Measurements from ENCODE around the gene SNTG2. TPM values are rescaled to one million over a fixed set of nuclear protein-coding genes. Genes with fewer than 3 reads are reported as not detected.

Gene SNTG2
- total RNA-seq, 1 donor from 2014 or later, result 1.9 TPM

DNA sequence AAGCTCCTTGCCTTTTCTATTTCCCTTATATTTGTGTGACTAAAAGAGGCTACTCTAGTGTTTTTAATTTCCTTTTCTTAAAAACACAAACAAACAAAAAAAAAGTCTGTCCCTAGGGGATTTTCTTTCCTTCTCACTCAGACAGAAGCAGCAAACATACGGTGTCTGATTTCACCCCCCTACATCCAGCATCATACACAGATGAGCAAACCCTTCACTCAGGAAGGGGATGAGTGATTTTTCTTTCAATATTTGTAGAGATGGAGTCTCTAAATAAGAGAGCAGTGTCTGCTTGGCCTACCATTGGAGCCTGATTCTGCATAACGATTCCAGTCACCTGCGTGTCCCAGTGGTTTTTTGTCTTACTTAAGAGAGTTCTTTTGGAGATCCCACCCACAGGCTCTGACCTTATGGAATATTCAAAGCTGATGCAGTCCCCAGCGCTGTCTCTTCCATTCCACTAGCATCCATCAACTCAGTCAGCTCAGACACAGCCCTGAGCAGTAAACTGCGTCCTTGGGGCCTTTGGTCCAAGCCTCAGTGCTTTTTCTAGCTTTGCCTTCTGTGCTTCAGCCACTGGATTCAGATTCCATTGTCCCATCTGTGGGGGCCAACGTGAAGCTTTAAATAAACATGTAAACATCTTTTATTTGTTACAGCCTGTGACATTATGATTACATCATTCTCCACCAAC is 410.1 kb downstream of the SNTG2 start:
- Histone ChIP-seq H3K27me3 (ENCODE audit: insufficient read depth, low read length) (no peaks in the 10 kb centered on the region), H3K9ac (ENCODE audit: low read length) (no peak overlapping the region), H3K9me3 (ENCODE audit: insufficient read depth, low read depth, low read length) (peaks cover 5% of the 10 kb centered on the region), H3K36me3 (ENCODE audit: insufficient read depth, low read length) (no peaks in the 10 kb centered on the region), H3K27ac (ENCODE audit: low read depth, low read length) (no peak overlapping the region), H3K4me2 (ENCODE audit: low read length) (no peak overlapping the region), H3K4me3 (ENCODE audit: insufficient read depth, low read depth, low read length) (no peak overlapping the region), H4K20me1 (ENCODE audit: insufficient read depth, low read length) (no peaks in the 10 kb centered on the region), H2AFZ (ENCODE audit: low read depth, low read length) (no peak overlapping the region), H3K79me2 (ENCODE audit: insufficient read depth, low read length) (no peaks in the 10 kb centered on the region), H3K4me1 (ENCODE audit: insufficient read depth, low read length) (no peaks in the 10 kb centered on the region)
- Mint-ChIP-seq H3K9me3 (ENCODE audit: unreplicated experiment) (peaks cover 2% of the 10 kb centered on the region), H3K36me3 (ENCODE audit: low read depth, unreplicated experiment) (no peaks in the 10 kb centered on the region), H3K27me3 (ENCODE audit: low read depth, unreplicated experiment) (no peaks in the 10 kb centered on the region), H3K4me1 (ENCODE audit: low read depth, unreplicated experiment) (no peaks in the 10 kb centered on the region), H3K27ac (ENCODE audit: unreplicated experiment) (no peak overlapping the region), H3K4me3 (ENCODE audit: unreplicated experiment) (no peak overlapping the region)
- DNase-seq (ENCODE audit: low read depth) (no peak), FAIRE-seq (no peak)
- TF ChIP-seq, protein P1, sequence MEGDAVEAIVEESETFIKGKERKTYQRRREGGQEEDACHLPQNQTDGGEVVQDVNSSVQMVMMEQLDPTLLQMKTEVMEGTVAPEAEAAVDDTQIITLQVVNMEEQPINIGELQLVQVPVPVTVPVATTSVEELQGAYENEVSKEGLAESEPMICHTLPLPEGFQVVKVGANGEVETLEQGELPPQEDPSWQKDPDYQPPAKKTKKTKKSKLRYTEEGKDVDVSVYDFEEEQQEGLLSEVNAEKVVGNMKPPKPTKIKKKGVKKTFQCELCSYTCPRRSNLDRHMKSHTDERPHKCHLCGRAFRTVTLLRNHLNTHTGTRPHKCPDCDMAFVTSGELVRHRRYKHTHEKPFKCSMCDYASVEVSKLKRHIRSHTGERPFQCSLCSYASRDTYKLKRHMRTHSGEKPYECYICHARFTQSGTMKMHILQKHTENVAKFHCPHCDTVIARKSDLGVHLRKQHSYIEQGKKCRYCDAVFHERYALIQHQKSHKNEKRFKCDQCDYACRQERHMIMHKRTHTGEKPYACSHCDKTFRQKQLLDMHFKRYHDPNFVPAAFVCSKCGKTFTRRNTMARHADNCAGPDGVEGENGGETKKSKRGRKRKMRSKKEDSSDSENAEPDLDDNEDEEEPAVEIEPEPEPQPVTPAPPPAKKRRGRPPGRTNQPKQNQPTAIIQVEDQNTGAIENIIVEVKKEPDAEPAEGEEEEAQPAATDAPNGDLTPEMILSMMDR (IDR thresholded peaks at IDR 0.05; ENCODE audit: insufficient read depth, low read depth, low read length), result no peak
- no peak for TF ChIP-seq EZH2 (IDR thresholded peaks at IDR 0.05; ENCODE audit: insufficient read depth, low read length)

GRCh38 chr2:1363367-1363766 is 412.7 kb downstream of the SNTG2 start:
- Histone ChIP-seq H3K4me1 (ENCODE audit: insufficient read depth, low read length) (no peaks in the 10 kb centered on the region), H3K79me2 (ENCODE audit: insufficient read depth, low read length) (no peaks in the 10 kb centered on the region), H3K9me3 (ENCODE audit: insufficient read depth, low read depth, low read length) (peaks cover 5% of the 10 kb centered on the region), H2AFZ (ENCODE audit: low read depth, low read length) (no peak overlapping the region), H3K9ac (ENCODE audit: low read length) (no peak overlapping the region), H3K27me3 (ENCODE audit: insufficient read depth, low read length) (no peaks in the 10 kb centered on the region), H3K27ac (ENCODE audit: low read depth, low read length) (no peak overlapping the region), H3K4me2 (ENCODE audit: low read length) (no peak overlapping the region), H3K36me3 (ENCODE audit: insufficient read depth, low read length) (no peaks in the 10 kb centered on the region), H4K20me1 (ENCODE audit: insufficient read depth, low read length) (no peaks in the 10 kb centered on the region), H3K4me3 (ENCODE audit: insufficient read depth, low read depth, low read length) (no peak overlapping the region)
- no peaks in the 10 kb centered on the region for H3K27me3 Mint-ChIP-seq (ENCODE audit: low read depth, unreplicated experiment)
- no peaks in the 10 kb centered on the region for H3K36me3 Mint-ChIP-seq (ENCODE audit: low read depth, unreplicated experiment)
- DNase-seq (ENCODE audit: low read depth) (no peak), FAIRE-seq (no peak)
- H3K4me3 Mint-ChIP-seq (ENCODE audit: unreplicated experiment), result no peak overlapping the region
- no peak overlapping the region for H3K27ac Mint-ChIP-seq (ENCODE audit: unreplicated experiment)
- TF ChIP-seq EZH2 (IDR thresholded peaks at IDR 0.05; ENCODE audit: insufficient read depth, low read length), result no peak
- peaks cover 2% of the 10 kb centered on the region for H3K9me3 Mint-ChIP-seq (ENCODE audit: unreplicated experiment)
- H3K4me1 Mint-ChIP-seq (ENCODE audit: low read depth, unreplicated experiment), result no peaks in the 10 kb centered on the region

- DNase-seq (ENCODE audit: low read depth) (no peak), FAIRE-seq (no peak)
- Histone ChIP-seq H3K9ac (ENCODE audit: low read length) (no peak overlapping the region), H3K79me2 (ENCODE audit: insufficient read depth, low read length) (no peaks in the 10 kb centered on the region), H3K4me1 (ENCODE audit: insufficient read depth, low read length) (no peaks in the 10 kb centered on the region), H3K4me3 (ENCODE audit: insufficient read depth, low read depth, low read length) (no peak overlapping the region), H4K20me1 (ENCODE audit: insufficient read depth, low read length) (no peaks in the 10 kb centered on the region), H3K36me3 (ENCODE audit: insufficient read depth, low read length) (no peaks in the 10 kb centered on the region), H2AFZ (ENCODE audit: low read depth, low read length) (no peak overlapping the region), H3K4me2 (ENCODE audit: low read length) (no peak overlapping the region), H3K27ac (ENCODE audit: low read depth, low read length) (no peak overlapping the region), H3K9me3 (ENCODE audit: insufficient read depth, low read depth, low read length) (peaks cover 8% of the 10 kb centered on the region), H3K27me3 (ENCODE audit: insufficient read depth, low read length) (no peaks in the 10 kb centered on the region)
- Mint-ChIP-seq H3K27me3 (ENCODE audit: low read depth, unreplicated experiment) (peaks cover 5% of the 10 kb centered on the region), H3K4me3 (ENCODE audit: unreplicated experiment) (no peak overlapping the region), H3K9me3 (ENCODE audit: unreplicated experiment) (peaks cover 2% of the 10 kb centered on the region), H3K4me1 (ENCODE audit: low read depth, unreplicated experiment) (no peaks in the 10 kb centered on the region), H3K36me3 (ENCODE audit: low read depth, unreplicated experiment) (no peaks in the 10 kb centered on the region), H3K27ac (ENCODE audit: unreplicated experiment) (no peak overlapping the region)
- TF ChIP-seq EZH2 (IDR thresholded peaks at IDR 0.05; ENCODE audit: insufficient read depth, low read length), result no peak
- TF ChIP-seq, protein P1 (IDR thresholded peaks at IDR 0.05; ENCODE audit: insufficient read depth, low read depth, low read length), result no peak
These were observed 416.0 kb downstream of the SNTG2 start for GRCh38 chr2:1366546-1367134.
